ENCODE results near the gene PTPN14.

The PTPN14 gene

DNA sequence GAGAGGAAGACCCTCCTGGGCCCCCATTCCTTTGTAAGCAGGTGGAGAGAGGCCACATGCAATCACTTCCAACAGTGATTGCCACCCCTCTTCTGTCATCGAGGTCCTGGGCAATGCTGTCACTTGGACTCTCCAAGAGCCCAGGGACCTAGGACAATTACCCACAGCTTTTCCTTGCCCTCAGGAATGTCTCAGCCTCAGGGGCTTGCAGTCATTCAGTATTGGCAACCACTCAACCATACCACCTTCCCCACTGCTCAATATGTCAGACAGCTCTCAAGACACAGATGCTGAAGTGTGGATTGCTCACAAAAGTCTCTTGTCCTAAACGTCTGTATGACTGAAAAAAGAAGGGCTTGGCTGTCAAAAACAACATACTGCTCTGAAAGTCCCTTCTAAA, 87.8 kb downstream of the PTPN14 start:
- H3K4me1 ChIP-seq, result no peaks in the 10 kb centered on the region
- H3K27me3 ChIP-seq, result peaks cover 3% of the 10 kb centered on the region; the same call in 1 of the 2 replicates
- TF ChIP-seq CTCF (IDR thresholded peaks at IDR 0.05; ENCODE audit: low read depth, low read length), result no peak
- DNase-seq, result no peak
- no peaks in the 10 kb centered on the region for H3K9me3 ChIP-seq
- no peaks in the 10 kb centered on the region for H3K36me3 ChIP-seq
- H3K4me3 ChIP-seq (ENCODE audit: low read depth, low read length), result no peak overlapping the region

GRCh38 chr1:214462882-214463281, 88.5 kb downstream of the PTPN14 start:
- Histone ChIP-seq H3K36me3 (no peaks in the 10 kb centered on the region), H3K27me3 (peaks cover 3% of the 10 kb centered on the region; the same call in 1 of the 2 replicates), H3K4me3 (ENCODE audit: low read depth, low read length) (no peak overlapping the region), H3K4me1 (no peaks in the 10 kb centered on the region), H3K9me3 (no peaks in the 10 kb centered on the region)
- DNase-seq, result no peak
- no peak for TF ChIP-seq CTCF (IDR thresholded peaks at IDR 0.05; ENCODE audit: low read depth, low read length)

DNA sequence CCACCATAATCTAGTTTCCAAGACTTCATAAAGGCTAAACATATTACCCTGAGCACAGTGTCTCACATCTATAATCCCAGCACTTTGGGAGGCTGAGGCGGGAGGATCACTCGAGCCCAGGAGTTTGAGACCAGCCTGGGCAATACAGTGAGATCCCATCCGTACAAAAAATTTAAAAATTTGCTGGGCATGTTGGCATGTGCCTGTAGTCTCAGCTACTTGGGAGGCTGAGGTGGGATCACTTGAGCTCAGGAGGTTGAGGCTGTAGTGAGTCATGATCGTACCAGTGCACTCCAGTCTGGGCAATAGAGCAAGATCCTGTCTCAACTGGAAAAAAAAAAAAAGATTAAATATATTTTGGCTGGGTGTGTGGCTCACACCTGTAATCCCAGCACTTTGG, 90.1 kb downstream of the PTPN14 start:
- no peak for TF ChIP-seq CTCF (IDR thresholded peaks at IDR 0.05; ENCODE audit: low read depth, low read length)
- Histone ChIP-seq H3K27me3 (no peaks in the 10 kb centered on the region), H3K4me1 (no peaks in the 10 kb centered on the region), H3K36me3 (no peaks in the 10 kb centered on the region), H3K9me3 (no peaks in the 10 kb centered on the region), H3K4me3 (ENCODE audit: low read depth, low read length) (no peak overlapping the region)
- no peak for DNase-seq

DNA sequence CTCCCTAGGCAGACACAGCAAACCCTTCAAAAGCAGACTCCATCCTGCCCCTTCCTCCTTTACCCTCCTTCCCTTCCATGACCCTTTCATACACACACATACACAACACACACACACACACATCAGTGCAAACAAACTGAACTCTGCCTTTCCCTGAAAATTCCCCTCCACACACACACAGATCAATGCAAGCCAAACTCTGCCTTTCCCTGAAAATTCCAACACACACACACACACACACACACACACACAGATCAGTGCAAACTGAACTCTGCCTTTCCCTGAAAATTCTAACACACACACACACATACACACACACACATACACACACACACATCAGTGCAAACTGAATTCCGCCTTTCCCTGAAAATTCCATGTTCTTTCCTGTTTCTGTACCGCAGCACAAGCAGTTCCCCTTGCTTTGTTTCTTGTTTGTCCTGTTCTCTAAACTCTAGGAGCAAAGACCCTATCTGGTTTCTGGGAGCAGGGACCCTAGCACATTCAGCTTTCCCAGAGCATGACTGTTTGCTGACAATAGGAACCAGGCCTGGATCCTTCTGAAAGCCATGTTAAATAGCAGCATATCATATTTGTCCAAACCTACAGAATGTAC, 91.0 kb downstream of the PTPN14 start:
- no peak for DNase-seq
- H3K4me3 ChIP-seq (ENCODE audit: low read depth, low read length), result no peak overlapping the region
- no peaks in the 10 kb centered on the region for H3K9me3 ChIP-seq
- no peaks in the 10 kb centered on the region for H3K4me1 ChIP-seq
- H3K36me3 ChIP-seq, result no peaks in the 10 kb centered on the region
- no peak for TF ChIP-seq CTCF (IDR thresholded peaks at IDR 0.05; ENCODE audit: low read depth, low read length)
- no peaks in the 10 kb centered on the region for H3K27me3 ChIP-seq

- Histone ChIP-seq H3K27me3 (no peaks in the 10 kb centered on the region), H3K4me3 (ENCODE audit: low read depth, low read length) (no peak overlapping the region), H3K9me3 (no peaks in the 10 kb centered on the region), H3K36me3 (no peaks in the 10 kb centered on the region), H3K4me1 (no peaks in the 10 kb centered on the region)
- no peak for TF ChIP-seq CTCF (IDR thresholded peaks at IDR 0.05; ENCODE audit: low read depth, low read length)
- no peak for DNase-seq
Observed at GRCh38 chr1:214459895-214460294, 91.5 kb downstream of the PTPN14 start.

DNA sequence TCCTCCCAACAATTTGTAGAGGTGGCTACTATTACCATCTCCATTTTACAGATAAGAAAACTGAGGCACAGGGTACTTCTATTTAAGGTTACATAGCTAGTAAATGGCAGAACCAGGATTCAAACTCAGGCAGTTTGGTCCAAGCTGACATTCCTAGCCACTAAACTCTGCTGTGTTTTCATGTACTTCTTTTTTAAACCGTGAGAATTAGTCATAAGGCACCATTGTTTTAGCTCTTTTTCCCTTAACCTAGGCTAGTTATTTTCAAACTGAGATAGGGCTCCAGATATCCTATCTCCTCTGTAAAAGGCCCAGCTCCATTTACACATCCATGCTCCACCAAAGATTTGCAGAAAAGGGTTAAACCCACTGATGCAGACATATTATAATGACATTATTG, 92.9 kb downstream of the PTPN14 start:
- Histone ChIP-seq H3K36me3 (no peaks in the 10 kb centered on the region), H3K4me1 (no peaks in the 10 kb centered on the region), H3K4me3 (ENCODE audit: low read depth, low read length) (no peak overlapping the region), H3K27me3 (no peaks in the 10 kb centered on the region), H3K9me3 (no peaks in the 10 kb centered on the region)
- no peak for DNase-seq
- no peak for TF ChIP-seq CTCF (IDR thresholded peaks at IDR 0.05; ENCODE audit: low read depth, low read length)

Data from BE2C (cell line).